Measurements from ENCODE around the gene MARCHF9. TPM values are rescaled to one million over a fixed set of nuclear protein-coding genes. Genes with fewer than 3 reads are reported as not detected.
A peak's percentile ranks its signal among the peaks of the same experiment; 100 is the strongest.

Gene MARCHF9, protein sequence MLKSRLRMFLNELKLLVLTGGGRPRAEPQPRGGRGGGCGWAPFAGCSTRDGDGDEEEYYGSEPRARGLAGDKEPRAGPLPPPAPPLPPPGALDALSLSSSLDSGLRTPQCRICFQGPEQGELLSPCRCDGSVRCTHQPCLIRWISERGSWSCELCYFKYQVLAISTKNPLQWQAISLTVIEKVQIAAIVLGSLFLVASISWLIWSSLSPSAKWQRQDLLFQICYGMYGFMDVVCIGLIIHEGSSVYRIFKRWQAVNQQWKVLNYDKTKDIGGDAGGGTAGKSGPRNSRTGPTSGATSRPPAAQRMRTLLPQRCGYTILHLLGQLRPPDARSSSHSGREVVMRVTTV
- 1 to 10 TPM; 2.1 to 3.9 (median 3.3) TPM for total RNA-seq
- long read RNA-seq = 0 reads

DNA sequence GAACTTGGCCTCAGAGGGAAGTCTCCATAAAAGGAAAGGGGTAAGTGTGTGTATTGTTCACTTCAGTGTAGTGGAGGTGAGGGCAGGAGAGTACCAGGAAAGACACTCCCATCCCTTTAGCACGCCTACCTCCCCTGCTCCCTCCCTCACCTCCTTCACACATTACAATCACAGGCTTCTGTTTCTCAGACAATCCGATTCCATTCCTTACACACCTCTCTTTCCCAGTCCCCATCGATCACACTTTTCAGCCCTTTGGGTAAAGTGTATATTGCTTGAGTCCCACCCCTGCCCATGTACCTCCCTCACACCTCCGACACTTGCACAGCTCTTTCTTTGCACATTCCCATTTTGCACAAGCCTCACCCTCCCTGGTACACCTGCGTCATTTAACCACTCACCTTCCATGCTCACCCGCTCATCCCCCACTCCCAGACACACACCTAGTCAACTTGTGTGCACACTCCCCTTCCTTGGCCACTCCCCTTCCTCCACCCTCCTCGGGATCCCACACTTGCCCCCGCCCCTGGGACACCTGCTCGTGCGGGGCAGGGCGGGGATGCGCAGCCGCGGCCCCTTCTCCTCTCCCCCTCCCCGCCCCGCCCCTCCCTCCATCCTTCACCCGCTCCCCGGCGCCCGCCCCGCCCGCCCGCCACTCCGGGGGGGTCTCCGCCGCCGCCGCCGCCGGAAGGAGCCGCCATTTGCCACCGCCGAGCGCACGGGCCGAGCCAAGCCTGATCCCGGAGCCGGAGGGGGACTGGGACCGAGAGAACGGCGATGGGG is at the start of gene MARCHF9:
Gene MARCHF9, plus strand, starts transcription at position 693 of the 783 bp plus-strand sequence. CDS start 426 bp downstream, outside the sequence.
- intact Hi-C loops (cut with DNase I) = no loop called here
- ATAC-seq = peak in 3 of 4 donors; percentile 1 to 11 (median 10)
- WGBS (ENCODE audit: insufficient coverage, low coverage, low lambda C conversion rate, missing lambda C conversion rate) = under 1% methylated on average over 23 of the region's 41 CpGs
- Histone ChIP-seq H3K9me3 (no peaks in the 10 kb centered on the region), H3K27ac (no peak within 1 kb of the TSS), H3K27me3 (no peaks in the 10 kb centered on the region), H3K4me3 (peak within 1 kb of the TSS; percentile 49 to 63 (median 56)), H3K36me3 (no peaks in the 10 kb centered on the region), H3K4me1 (peaks cover 0 to 15% (median 3%) of the 10 kb centered on the region in 4 donors)
- TF ChIP-seq, protein P1, sequence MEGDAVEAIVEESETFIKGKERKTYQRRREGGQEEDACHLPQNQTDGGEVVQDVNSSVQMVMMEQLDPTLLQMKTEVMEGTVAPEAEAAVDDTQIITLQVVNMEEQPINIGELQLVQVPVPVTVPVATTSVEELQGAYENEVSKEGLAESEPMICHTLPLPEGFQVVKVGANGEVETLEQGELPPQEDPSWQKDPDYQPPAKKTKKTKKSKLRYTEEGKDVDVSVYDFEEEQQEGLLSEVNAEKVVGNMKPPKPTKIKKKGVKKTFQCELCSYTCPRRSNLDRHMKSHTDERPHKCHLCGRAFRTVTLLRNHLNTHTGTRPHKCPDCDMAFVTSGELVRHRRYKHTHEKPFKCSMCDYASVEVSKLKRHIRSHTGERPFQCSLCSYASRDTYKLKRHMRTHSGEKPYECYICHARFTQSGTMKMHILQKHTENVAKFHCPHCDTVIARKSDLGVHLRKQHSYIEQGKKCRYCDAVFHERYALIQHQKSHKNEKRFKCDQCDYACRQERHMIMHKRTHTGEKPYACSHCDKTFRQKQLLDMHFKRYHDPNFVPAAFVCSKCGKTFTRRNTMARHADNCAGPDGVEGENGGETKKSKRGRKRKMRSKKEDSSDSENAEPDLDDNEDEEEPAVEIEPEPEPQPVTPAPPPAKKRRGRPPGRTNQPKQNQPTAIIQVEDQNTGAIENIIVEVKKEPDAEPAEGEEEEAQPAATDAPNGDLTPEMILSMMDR (IDR thresholded peaks at IDR 0.05) = no peak
- TF ChIP-seq POLR2A (IDR thresholded peaks at IDR 0.05) = no peak
- DNase-seq = peak; percentile 67 to 74 (median 69)

DNA sequence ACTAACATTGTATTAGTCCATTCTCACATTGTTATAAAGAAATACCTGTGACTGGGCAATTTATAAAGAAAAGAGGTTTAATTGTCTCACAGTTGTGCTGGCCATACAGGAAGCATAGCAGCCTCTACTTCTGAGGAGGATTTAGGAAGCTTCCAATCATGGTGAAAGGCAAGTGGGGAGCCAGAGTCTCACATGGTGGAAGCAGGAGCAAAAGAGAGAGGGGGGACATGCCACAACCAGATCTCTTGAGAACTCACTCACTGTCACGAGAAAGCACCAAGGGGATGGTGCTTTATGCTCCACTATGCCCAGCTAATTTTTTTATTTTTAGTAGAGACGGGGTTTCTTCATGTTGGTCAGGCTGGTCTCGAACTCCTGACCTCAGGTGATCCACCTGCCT is 47.7 kb upstream of the MARCHF9 start:
- Histone ChIP-seq H3K36me3 (peaks cover 0 to 47% (median 0%) of the 10 kb centered on the region in 4 donors), H3K27me3 (no peaks in the 10 kb centered on the region), H3K4me3 (no peak overlapping the region), H3K4me1 (no peaks in the 10 kb centered on the region), H3K9me3 (no peaks in the 10 kb centered on the region), H3K27ac (no peak overlapping the region)
- ATAC-seq (no peak), DNase-seq (no peak)
- intact Hi-C loops (cut with DNase I) = no loop called here
- 92% methylated on average over 2 of the region's 3 CpGs for WGBS (ENCODE audit: insufficient coverage, low coverage, low lambda C conversion rate, missing lambda C conversion rate)
- TF ChIP-seq POLR2A (IDR thresholded peaks at IDR 0.05) = no peak
- TF ChIP-seq, protein P1 (IDR thresholded peaks at IDR 0.05) = no peak

DNA sequence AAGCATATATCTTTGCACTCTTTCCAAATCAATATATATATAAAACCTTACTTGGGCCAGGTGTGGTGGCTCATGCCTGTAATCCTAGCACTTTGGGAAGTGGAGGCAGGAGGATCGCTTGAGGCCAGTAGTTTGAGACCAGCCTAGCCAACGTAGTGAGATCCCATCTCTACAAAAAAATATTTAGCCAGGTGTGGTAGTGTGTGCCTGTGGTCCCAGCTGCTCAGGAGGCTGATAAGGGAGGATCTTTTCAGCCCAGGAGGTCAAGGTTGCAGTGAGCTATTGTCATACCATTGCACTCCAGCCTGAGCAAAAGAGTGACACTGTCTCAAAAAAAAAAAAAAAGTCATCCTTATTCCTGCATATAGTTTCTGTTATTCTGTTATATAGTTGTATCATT is 46.6 kb upstream of the MARCHF9 start:
- intact Hi-C loops (cut with DNase I) = no loop called here
- Histone ChIP-seq H3K27me3 (no peaks in the 10 kb centered on the region), H3K4me1 (no peaks in the 10 kb centered on the region), H3K36me3 (peaks cover 0 to 50% (median 0%) of the 10 kb centered on the region in 4 donors), H3K9me3 (no peaks in the 10 kb centered on the region), H3K27ac (no peak overlapping the region), H3K4me3 (no peak overlapping the region)
- ATAC-seq (no peak), DNase-seq (no peak)
- 89% methylated on average over 2 of the region's 2 CpGs for WGBS (ENCODE audit: insufficient coverage, low coverage, low lambda C conversion rate, missing lambda C conversion rate)
- TF ChIP-seq, protein P1 (IDR thresholded peaks at IDR 0.05) = no peak
- TF ChIP-seq POLR2A (IDR thresholded peaks at IDR 0.05) = no peak

DNA sequence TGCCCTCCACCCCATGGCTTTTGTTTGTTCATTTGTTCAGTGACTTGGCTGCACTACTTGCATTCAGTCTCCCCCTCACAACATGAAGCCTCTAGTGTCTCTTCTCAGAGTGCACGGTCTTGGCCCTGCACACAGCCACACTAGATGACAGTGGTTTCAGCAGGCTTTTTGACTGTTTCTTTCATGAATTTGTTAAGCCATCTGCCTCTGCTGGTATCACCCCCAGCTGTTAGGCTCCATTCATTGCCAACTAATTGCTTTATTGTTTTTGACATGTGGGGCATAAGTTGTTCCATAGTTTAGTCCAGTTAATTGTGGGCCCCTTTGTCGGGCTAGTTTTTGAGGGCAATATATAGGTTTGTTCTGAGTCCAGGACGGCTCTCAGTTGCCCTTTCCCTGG is 42.2 kb upstream of the MARCHF9 start:
- intact Hi-C loops (cut with DNase I) = no loop called here

More for the DNA sequence above, 42.2 kb upstream of the MARCHF9 start:
- Histone ChIP-seq H3K27me3 (no peaks in the 10 kb centered on the region), H3K4me3 (no peak overlapping the region), H3K9me3 (no peaks in the 10 kb centered on the region), H3K36me3 (peaks cover 0 to 51% (median 14%) of the 10 kb centered on the region in 4 donors), H3K4me1 (no peaks in the 10 kb centered on the region), H3K27ac (no peak overlapping the region)
- 88% methylated on average over 3 of the region's 3 CpGs for WGBS (ENCODE audit: insufficient coverage, low coverage, low lambda C conversion rate, missing lambda C conversion rate)
- ATAC-seq (no peak), DNase-seq (no peak)
- no peak for TF ChIP-seq POLR2A (IDR thresholded peaks at IDR 0.05)
- TF ChIP-seq, protein P1 (IDR thresholded peaks at IDR 0.05) = no peak

All from right lobe of liver (tissue), 6 donors.